Glutamatergic neuron (in vitro differentiated cells): ENCODE measurements around the gene TARS3. TPM values are rescaled to one million over a fixed set of nuclear protein-coding genes. Genes with fewer than 3 reads are reported as not detected.

ENCODE experiments used
- DNase-seq: peaks from one replicate; pipeline ENCODE4 v3.0.0; 2022
- H3K27ac Mint-ChIP-seq: one replicate; pipeline ENCODE4 v1.8.0; 2020; ENCODE audit warnings: mild to moderate bottlenecking, mixed read lengths, inconsistent platforms; ENCODE audit not compliant: unreplicated experiment
- H3K27me3 Mint-ChIP-seq: one replicate; pipeline ENCODE4 v1.8.0; 2020; ENCODE audit warnings: mild to moderate bottlenecking, moderate library complexity, mixed read lengths, inconsistent platforms; ENCODE audit not compliant: unreplicated experiment
- H3K36me3 Mint-ChIP-seq: one replicate; pipeline ENCODE4 v1.8.0; 2020; ENCODE audit warnings: mild to moderate bottlenecking, mixed read lengths, inconsistent platforms; ENCODE audit not compliant: unreplicated experiment
- H3K4me1 Mint-ChIP-seq: one replicate; pipeline ENCODE4 v1.8.0; 2020; ENCODE audit warnings: mild to moderate bottlenecking, low read depth, mixed read lengths, inconsistent platforms; ENCODE audit not compliant: unreplicated experiment
- H3K4me3 Mint-ChIP-seq: one replicate; pipeline ENCODE4 v1.8.0; 2020; ENCODE audit warnings: mild to moderate bottlenecking, mixed read lengths, inconsistent platforms; ENCODE audit not compliant: unreplicated experiment
- H3K9me3 Mint-ChIP-seq: one replicate; pipeline ENCODE4 v1.8.0; 2020; ENCODE audit warnings: mild to moderate bottlenecking, moderate library complexity, mixed read lengths, inconsistent platforms; ENCODE audit not compliant: unreplicated experiment
- CTCF ChIP-seq: fragments of 200-600 bp; sonication (generic); IDR thresholded peaks from one replicate; pipeline ENCODE4 v1.5.0; 2021; ENCODE audit not compliant: partially characterized antibody, unreplicated experiment
- total RNA-seq: library from RNA; stranded (reverse); fragmentation: NEBNext Ultra II Directional; extraction: Animal tissue kit (Norgen Biotek cat#: 25700); gene quantifications from one replicate; pipeline ENCODE4 v1.2.1, GENCODE V29; 2021; ENCODE audit not compliant: unreplicated experiment

TARS3 gene
- total RNA-seq, 1 donor from 2014 or later = 40.1 TPM

GRCh38 chr15:101718896-101719295 lies 5.4 kb downstream of the TARS3 start:
- no peaks in the 10 kb centered on the region for H3K9me3 Mint-ChIP-seq
- no peak overlapping the region for H3K4me3 Mint-ChIP-seq
- H3K27ac Mint-ChIP-seq = peak overlapping the region; percentile 62
- TF ChIP-seq CTCF = no peak
- H3K36me3 Mint-ChIP-seq = no peaks in the 10 kb centered on the region
- no peak for DNase-seq
- H3K4me1 Mint-ChIP-seq = peaks cover 9% of the 10 kb centered on the region
- H3K27me3 Mint-ChIP-seq = peaks cover 2% of the 10 kb centered on the region

- H3K27me3 Mint-ChIP-seq = peaks cover 3% of the 10 kb centered on the region
Observed at GRCh38 chr15:101712078-101712477, 12.2 kb downstream of the TARS3 start.

GRCh38 chr15:101710806-101711205 lies 13.5 kb downstream of the TARS3 start:
- no peaks in the 10 kb centered on the region for H3K36me3 Mint-ChIP-seq
- no peak for TF ChIP-seq CTCF
- peaks cover 5% of the 10 kb centered on the region for H3K9me3 Mint-ChIP-seq
- H3K4me3 Mint-ChIP-seq = no peak overlapping the region
- no peak for DNase-seq
- H3K4me1 Mint-ChIP-seq = peaks cover 8% of the 10 kb centered on the region
- H3K27ac Mint-ChIP-seq = no peak overlapping the region
- H3K27me3 Mint-ChIP-seq = peaks cover 3% of the 10 kb centered on the region

More at GRCh38 chr15:101712078-101712477, 12.2 kb downstream of the TARS3 start:
- peak overlapping the region; percentile 49 for H3K27ac Mint-ChIP-seq
- no peak overlapping the region for H3K4me3 Mint-ChIP-seq
- peaks cover 5% of the 10 kb centered on the region for H3K9me3 Mint-ChIP-seq
- H3K36me3 Mint-ChIP-seq = no peaks in the 10 kb centered on the region
- peaks cover 8% of the 10 kb centered on the region for H3K4me1 Mint-ChIP-seq
- peak; percentile 26 for DNase-seq
- no peak for TF ChIP-seq CTCF

GRCh38 chr15:101709466-101709865 lies 14.8 kb downstream of the TARS3 start:
- peaks cover 3% of the 10 kb centered on the region for H3K27me3 Mint-ChIP-seq
- peak overlapping the region; percentile 71 for H3K27ac Mint-ChIP-seq
- H3K4me1 Mint-ChIP-seq = peaks cover 8% of the 10 kb centered on the region
- H3K4me3 Mint-ChIP-seq = no peak overlapping the region
- TF ChIP-seq CTCF = no peak
- DNase-seq = no peak
- H3K9me3 Mint-ChIP-seq = peaks cover 5% of the 10 kb centered on the region
- no peaks in the 10 kb centered on the region for H3K36me3 Mint-ChIP-seq

- Mint-ChIP-seq H3K9me3 (peaks cover 4% of the 10 kb centered on the region), H3K27me3 (peaks cover 3% of the 10 kb centered on the region), H3K4me3 (no peak overlapping the region), H3K36me3 (no peaks in the 10 kb centered on the region), H3K27ac (no peak overlapping the region), H3K4me1 (peaks cover 3% of the 10 kb centered on the region)
- TF ChIP-seq CTCF = no peak
- DNase-seq = no peak
Observed at GRCh38 chr15:101707983-101708382, 16.3 kb downstream of the TARS3 start.
